GM12878 (cell line): Measurements from ENCODE around the gene PCCA.

Experiments used
- NR2F1 ChIP-seq: fragments of 450-650 bp; conservative IDR thresholded peaks from 2 replicates; pipeline ENCODE4 v1.6.1; 2017; ENCODE audit warnings: mild to moderate bottlenecking
- NRF1 ChIP-seq: conservative IDR thresholded peaks from 2 replicates; pipeline ENCODE4 v1.6.1; 2011; ENCODE audit warnings: mild to moderate bottlenecking, low read depth, low read length, improper control_type of control experiment
- POLR2AphosphoS2 ChIP-seq: IDR thresholded peaks from 2 replicates; pipeline ENCODE4 v1.6.1; 2011; ENCODE audit warnings: low read depth, mild to moderate bottlenecking, low read length, improper control_type of control experiment, moderate library complexity
- POLR2AphosphoS5 ChIP-seq: IDR thresholded peaks from 2 replicates; pipeline ENCODE4 v1.6.1; 2011; ENCODE audit warnings: mild to moderate bottlenecking, low read length, inconsistent platforms
- RBBP5 ChIP-seq: fragments of 200-600 bp; sonication (generic); conservative IDR thresholded peaks from 2 replicates; pipeline ENCODE4 v1.6.1; 2016
- SREBF2 ChIP-seq: IDR thresholded peaks from 2 replicates; pipeline ENCODE4 v1.6.1; 2012; ENCODE audit warnings: mild to moderate bottlenecking, low read length
- TF ChIP-seq, protein P1 (sequence below), 3 experiments: IDR thresholded peaks in 2 of 3; conservative IDR thresholded peaks in 1 of 3; 2 replicates each; pipeline ENCODE4 v1.5.1; 2011; ENCODE audit warnings: low read depth in 3 of 3, low read length in 3 of 3, mild to moderate bottlenecking in 3 of 3, control low read depth in 2 of 3, moderate library complexity in 2 of 3, inconsistent platforms in 1 of 3, mixed read lengths in 1 of 3; ENCODE audit not compliant: control insufficient read depth in 2 of 3, insufficient read depth in 1 of 3; ENCODE audit errors: extremely low read depth in 1 of 3
- TF ChIP-seq, protein P2 (sequence below): fragments of 450-650 bp; formaldehyde crosslinking; IDR thresholded peaks from 2 replicates; pipeline ENCODE4 v1.4.0; 2020; ENCODE audit warnings: mild to moderate bottlenecking, moderate library complexity
- TF ChIP-seq, protein P3 (sequence below): IDR thresholded peaks from 2 replicates; pipeline ENCODE4 v1.6.1; 2012; ENCODE audit warnings: improper control_type of control experiment, low read depth, low read length; ENCODE audit not compliant: insufficient replicate concordance

DNA sequence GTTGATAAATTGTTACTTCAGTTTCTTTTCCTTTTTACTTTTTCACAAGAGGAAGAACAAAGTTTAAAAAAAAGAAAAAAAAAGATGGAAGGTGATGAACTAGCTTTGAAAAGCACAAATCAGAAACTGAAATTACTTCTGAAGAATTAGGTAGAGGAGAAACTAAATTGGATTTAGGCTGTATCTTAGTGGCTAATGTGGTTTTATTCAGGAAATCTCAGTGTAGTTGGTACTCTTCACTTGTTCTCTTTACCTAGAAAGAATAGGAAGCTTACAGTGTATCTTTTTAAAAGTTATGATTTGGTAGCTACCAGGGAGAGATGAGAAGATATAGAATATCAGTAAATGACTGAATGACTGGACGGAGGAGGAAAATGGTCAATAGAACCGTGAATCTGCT is 252.0 kb downstream of the PCCA start:
- TF ChIP-seq, protein P1, sequence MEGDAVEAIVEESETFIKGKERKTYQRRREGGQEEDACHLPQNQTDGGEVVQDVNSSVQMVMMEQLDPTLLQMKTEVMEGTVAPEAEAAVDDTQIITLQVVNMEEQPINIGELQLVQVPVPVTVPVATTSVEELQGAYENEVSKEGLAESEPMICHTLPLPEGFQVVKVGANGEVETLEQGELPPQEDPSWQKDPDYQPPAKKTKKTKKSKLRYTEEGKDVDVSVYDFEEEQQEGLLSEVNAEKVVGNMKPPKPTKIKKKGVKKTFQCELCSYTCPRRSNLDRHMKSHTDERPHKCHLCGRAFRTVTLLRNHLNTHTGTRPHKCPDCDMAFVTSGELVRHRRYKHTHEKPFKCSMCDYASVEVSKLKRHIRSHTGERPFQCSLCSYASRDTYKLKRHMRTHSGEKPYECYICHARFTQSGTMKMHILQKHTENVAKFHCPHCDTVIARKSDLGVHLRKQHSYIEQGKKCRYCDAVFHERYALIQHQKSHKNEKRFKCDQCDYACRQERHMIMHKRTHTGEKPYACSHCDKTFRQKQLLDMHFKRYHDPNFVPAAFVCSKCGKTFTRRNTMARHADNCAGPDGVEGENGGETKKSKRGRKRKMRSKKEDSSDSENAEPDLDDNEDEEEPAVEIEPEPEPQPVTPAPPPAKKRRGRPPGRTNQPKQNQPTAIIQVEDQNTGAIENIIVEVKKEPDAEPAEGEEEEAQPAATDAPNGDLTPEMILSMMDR (IDR thresholded peaks at IDR 0.05 in 2 of 3, conservative IDR thresholded peaks at IDR 0.05 in 1 of 3; ENCODE audit: control insufficient read depth in 2 of 3, extremely low read depth in 1 of 3, insufficient read depth in 1 of 3, low read depth in 3 of 3, low read length in 3 of 3), result no peak
- TF ChIP-seq NR2F1 (no peak), POLR2AphosphoS5 (no peak), SREBF2 (no peak), RBBP5 (no peak), NRF1 (no peak), POLR2AphosphoS2 (no peak)
- TF ChIP-seq, protein P2, sequence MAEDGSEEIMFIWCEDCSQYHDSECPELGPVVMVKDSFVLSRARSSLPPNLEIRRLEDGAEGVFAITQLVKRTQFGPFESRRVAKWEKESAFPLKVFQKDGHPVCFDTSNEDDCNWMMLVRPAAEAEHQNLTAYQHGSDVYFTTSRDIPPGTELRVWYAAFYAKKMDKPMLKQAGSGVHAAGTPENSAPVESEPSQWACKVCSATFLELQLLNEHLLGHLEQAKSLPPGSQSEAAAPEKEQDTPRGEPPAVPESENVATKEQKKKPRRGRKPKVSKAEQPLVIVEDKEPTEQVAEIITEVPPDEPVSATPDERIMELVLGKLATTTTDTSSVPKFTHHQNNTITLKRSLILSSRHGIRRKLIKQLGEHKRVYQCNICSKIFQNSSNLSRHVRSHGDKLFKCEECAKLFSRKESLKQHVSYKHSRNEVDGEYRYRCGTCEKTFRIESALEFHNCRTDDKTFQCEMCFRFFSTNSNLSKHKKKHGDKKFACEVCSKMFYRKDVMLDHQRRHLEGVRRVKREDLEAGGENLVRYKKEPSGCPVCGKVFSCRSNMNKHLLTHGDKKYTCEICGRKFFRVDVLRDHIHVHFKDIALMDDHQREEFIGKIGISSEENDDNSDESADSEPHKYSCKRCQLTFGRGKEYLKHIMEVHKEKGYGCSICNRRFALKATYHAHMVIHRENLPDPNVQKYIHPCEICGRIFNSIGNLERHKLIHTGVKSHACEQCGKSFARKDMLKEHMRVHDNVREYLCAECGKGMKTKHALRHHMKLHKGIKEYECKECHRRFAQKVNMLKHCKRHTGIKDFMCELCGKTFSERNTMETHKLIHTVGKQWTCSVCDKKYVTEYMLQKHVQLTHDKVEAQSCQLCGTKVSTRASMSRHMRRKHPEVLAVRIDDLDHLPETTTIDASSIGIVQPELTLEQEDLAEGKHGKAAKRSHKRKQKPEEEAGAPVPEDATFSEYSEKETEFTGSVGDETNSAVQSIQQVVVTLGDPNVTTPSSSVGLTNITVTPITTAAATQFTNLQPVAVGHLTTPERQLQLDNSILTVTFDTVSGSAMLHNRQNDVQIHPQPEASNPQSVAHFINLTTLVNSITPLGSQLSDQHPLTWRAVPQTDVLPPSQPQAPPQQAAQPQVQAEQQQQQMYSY (CRISPR knock-in tag), result no peak
- TF ChIP-seq, protein P3, sequence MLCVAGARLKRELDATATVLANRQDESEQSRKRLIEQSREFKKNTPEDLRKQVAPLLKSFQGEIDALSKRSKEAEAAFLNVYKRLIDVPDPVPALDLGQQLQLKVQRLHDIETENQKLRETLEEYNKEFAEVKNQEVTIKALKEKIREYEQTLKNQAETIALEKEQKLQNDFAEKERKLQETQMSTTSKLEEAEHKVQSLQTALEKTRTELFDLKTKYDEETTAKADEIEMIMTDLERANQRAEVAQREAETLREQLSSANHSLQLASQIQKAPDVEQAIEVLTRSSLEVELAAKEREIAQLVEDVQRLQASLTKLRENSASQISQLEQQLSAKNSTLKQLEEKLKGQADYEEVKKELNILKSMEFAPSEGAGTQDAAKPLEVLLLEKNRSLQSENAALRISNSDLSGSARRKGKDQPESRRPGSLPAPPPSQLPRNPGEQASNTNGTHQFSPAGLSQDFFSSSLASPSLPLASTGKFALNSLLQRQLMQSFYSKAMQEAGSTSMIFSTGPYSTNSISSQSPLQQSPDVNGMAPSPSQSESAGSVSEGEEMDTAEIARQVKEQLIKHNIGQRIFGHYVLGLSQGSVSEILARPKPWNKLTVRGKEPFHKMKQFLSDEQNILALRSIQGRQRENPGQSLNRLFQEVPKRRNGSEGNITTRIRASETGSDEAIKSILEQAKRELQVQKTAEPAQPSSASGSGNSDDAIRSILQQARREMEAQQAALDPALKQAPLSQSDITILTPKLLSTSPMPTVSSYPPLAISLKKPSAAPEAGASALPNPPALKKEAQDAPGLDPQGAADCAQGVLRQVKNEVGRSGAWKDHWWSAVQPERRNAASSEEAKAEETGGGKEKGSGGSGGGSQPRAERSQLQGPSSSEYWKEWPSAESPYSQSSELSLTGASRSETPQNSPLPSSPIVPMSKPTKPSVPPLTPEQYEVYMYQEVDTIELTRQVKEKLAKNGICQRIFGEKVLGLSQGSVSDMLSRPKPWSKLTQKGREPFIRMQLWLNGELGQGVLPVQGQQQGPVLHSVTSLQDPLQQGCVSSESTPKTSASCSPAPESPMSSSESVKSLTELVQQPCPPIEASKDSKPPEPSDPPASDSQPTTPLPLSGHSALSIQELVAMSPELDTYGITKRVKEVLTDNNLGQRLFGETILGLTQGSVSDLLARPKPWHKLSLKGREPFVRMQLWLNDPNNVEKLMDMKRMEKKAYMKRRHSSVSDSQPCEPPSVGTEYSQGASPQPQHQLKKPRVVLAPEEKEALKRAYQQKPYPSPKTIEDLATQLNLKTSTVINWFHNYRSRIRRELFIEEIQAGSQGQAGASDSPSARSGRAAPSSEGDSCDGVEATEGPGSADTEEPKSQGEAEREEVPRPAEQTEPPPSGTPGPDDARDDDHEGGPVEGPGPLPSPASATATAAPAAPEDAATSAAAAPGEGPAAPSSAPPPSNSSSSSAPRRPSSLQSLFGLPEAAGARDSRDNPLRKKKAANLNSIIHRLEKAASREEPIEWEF, result no peak
